HepG2 (cell line): ENCODE data around the gene PYY. TPM values are rescaled to one million over a fixed set of nuclear protein-coding genes. Genes with fewer than 3 reads are reported as not detected.

ENCODE experiments used
- ATAC-seq: fragments of 200-7000 bp; cut with Tn5 transposase; 3 replicates; pipeline ENCODE4 v1.9.1; 2020; ENCODE audit warnings: mild to moderate bottlenecking, moderate library complexity
- BruUV-seq: library from RNA; stranded (reverse); fragments of 400-500 nt; replicated peaks from 2 replicates; lab custom pipeline; 2021; lab: Mats Ljungman, UMichigan
- CTCF ChIA-PET: fragments of 300-600 bp; formaldehyde crosslinking; extraction: SDS; loops from one replicate; lab custom pipeline; 2021; ENCODE audit warnings: low total read pairs, inconsistent platforms, low intra/inter-chr PET ratio; lab: Yijun Ruan, JAX
- POLR2A ChIA-PET: fragments of 350-600 bp; sonication (Branson Sonifier 250); formaldehyde crosslinking; loops from one replicate; lab custom pipeline; 2020; ENCODE audit warnings: antibody characterized with exemption, inconsistent platforms; lab: Yijun Ruan, JAX
- DNase-seq: peaks from one replicate; pipeline ENCODE4 v3.0.0-alpha.2; 2015; ENCODE audit warnings: low spot score
- FAIRE-seq: peaks from 3 replicates; lab custom pipeline; 2011; peaks lifted over from hg19 to GRCh38; lab: Jason Lieb, UNC
- H2AFZ ChIP-seq: one replicate; pipeline ENCODE4 v1.6.1; 2011; ENCODE audit warnings: low read length, inconsistent platforms
- H3K27ac ChIP-seq: fragments of 300-600 bp; 3 replicates; pipeline ENCODE4 v1.8.0; 2011; ENCODE audit warnings: mixed run types, mild to moderate bottlenecking, mixed read lengths, low read length, inconsistent platforms; ENCODE audit not compliant: insufficient read depth; ENCODE audit errors: extremely low read length
- H3K27me3 ChIP-seq, 2 experiments: fragments of 200-600 bp in 1 of 2; 2 replicates in 1 of 2; 3 replicates in 1 of 2; pipeline versions ENCODE4 v1.6.0 to v1.8.0; 2011; ENCODE audit warnings: low read length in 2 of 2, mild to moderate bottlenecking in 2 of 2, moderate library complexity in 2 of 2, inconsistent platforms in 1 of 2; ENCODE audit not compliant: insufficient read depth in 2 of 2, control insufficient read depth in 1 of 2
- H3K36me3 ChIP-seq, 2 experiments: fragments of 200-600 bp in 1 of 2; replicated peaks in 1 of 2; 2 replicates in 1 of 2; 3 replicates in 1 of 2; pipeline versions ENCODE4 v1.5.1 to v1.8.0; 2011; ENCODE audit warnings: low read length in 2 of 2, inconsistent platforms in 1 of 2; ENCODE audit not compliant: insufficient read depth in 2 of 2, control insufficient read depth in 1 of 2
- H3K4me1 ChIP-seq: 2 replicates; pipeline ENCODE4 v1.5.1; 2012; ENCODE audit warnings: low read length, inconsistent platforms; ENCODE audit not compliant: insufficient read depth
- H3K4me2 ChIP-seq: 2 replicates; pipeline ENCODE4 v1.6.0; 2011; ENCODE audit warnings: low read depth, low read length, inconsistent platforms
- H3K4me3 ChIP-seq, 3 experiments: fragments of 200-600 bp in 1 of 3; sonication (generic), shearing (Covaris generic) in 1 of 3; replicated peaks in 1 of 3; 2 replicates each; pipeline ENCODE4 v1.5.1; 2011 to 2016; ENCODE audit warnings: low read length in 3 of 3, inconsistent platforms in 2 of 3, low read depth in 2 of 3, mild to moderate bottlenecking in 2 of 3, control low read depth in 1 of 3, mixed read lengths in 1 of 3; ENCODE audit not compliant: insufficient read depth in 1 of 3
- H3K79me2 ChIP-seq: one replicate; pipeline ENCODE4 v1.6.1; 2011; ENCODE audit warnings: low read length, inconsistent platforms; ENCODE audit not compliant: insufficient read depth
- H3K9ac ChIP-seq: 2 replicates; pipeline ENCODE4 v1.6.0; 2011; ENCODE audit warnings: mild to moderate bottlenecking, low read depth, low read length, inconsistent platforms; ENCODE audit not compliant: insufficient read depth
- H3K9me3 ChIP-seq: 2 replicates; pipeline ENCODE4 v1.5.1; 2012; ENCODE audit warnings: mild to moderate bottlenecking, low read length
- H4K20me1 ChIP-seq: 2 replicates; pipeline ENCODE4 v1.6.0; 2011; ENCODE audit warnings: inconsistent platforms, mild to moderate bottlenecking, low read length, moderate library complexity; ENCODE audit not compliant: insufficient read depth
- CEBPB ChIP-seq: IDR thresholded peaks from 2 replicates; pipeline ENCODE4 v1.6.1; 2011; ENCODE audit warnings: low read depth, low read length, improper control_type of control experiment, borderline replicate concordance
- CEBPG ChIP-seq: IDR thresholded peaks from 2 replicates; pipeline ENCODE4 v1.6.1; 2016
- MXI1 ChIP-seq: IDR thresholded peaks from 3 replicates; pipeline ENCODE4 v1.6.1; 2012; ENCODE audit warnings: low read depth, low read length, inconsistent platforms, borderline replicate concordance
- RAD51 ChIP-seq: fragments of 450-650 bp; IDR thresholded peaks from 2 replicates; pipeline ENCODE4 v1.6.1; 2016; ENCODE audit warnings: borderline replicate concordance
- RARA ChIP-seq: IDR thresholded peaks from 2 replicates; pipeline ENCODE4 v1.6.1; 2016; ENCODE audit warnings: missing genetic modification reagents, missing compliant biosample characterization
- ZNF292 ChIP-seq: sonication (generic); formaldehyde crosslinking; IDR thresholded peaks from 2 replicates; pipeline ENCODE4 v1.8.1; 2022; ENCODE audit warnings: mild to moderate bottlenecking, low read depth, missing genetic modification reagents, borderline replicate concordance
- WGBS: methylation state at CpG from one replicate; pipeline ENCODE4 v1.1.6; 2017; ENCODE audit warnings: low lambda C conversion rate; 5-methylcytosine and 5-hydroxymethylcytosine counted together
- in situ Hi-C: cut with HindIII; loops from 2 replicates; pipeline ENCODE4 v1.10.0; 2017; ENCODE audit warnings: low pct_unique_long_range_greater_than_20kb; ENCODE audit not compliant: extremely low pct_ligation_motif_present
- intact Hi-C: fragments of 100-400 bp; cut with micrococcal nuclease; formaldehyde crosslinking; loops from one replicate; pipeline ENCODE4 v1.10.0; 2022; ENCODE audit not compliant: unreplicated experiment
- polyA plus RNA-seq, 8 experiments: library from polyadenylated mRNA; depleted of rRNA in 3 of 8; stranded (reverse) in 7 of 8; unstranded in 1 of 8; fragments of >200 nt; fragmentation: Illumina TruSeq in 4 of 8; extraction: Trizol in 4 of 8; gene quantifications; 2 replicates each; pipeline versions ENCODE4 v1.2.1 to v1.2.3, GENCODE V29; 2011 to 2016; ENCODE audit warnings: low read depth in 4 of 8, missing spikeins in 1 of 8, mixed read lengths in 1 of 8; ENCODE audit not compliant: insufficient read depth in 1 of 8
- total RNA-seq, 5 experiments: library from RNA; depleted of rRNA; stranded (reverse); fragments of >200 nt; fragmentation: Illumina TruSeq; extraction: Trizol; gene quantifications; 2 replicates each; pipeline ENCODE4 v1.2.3, GENCODE V29; 2016; ENCODE audit warnings: low read depth in 1 of 5
- TF ChIP-seq, protein P1 (sequence below), 2 experiments: sonication (generic) in 1 of 2; formaldehyde crosslinking in 1 of 2; IDR thresholded peaks; 2 replicates each; pipeline versions ENCODE4 v1.5.1 to v1.6.1; 2011 to 2020; ENCODE audit warnings: borderline replicate concordance in 1 of 2, low read depth in 1 of 2, low read length in 1 of 2, mild to moderate bottlenecking in 1 of 2, missing genetic modification reagents in 1 of 2, moderate library complexity in 1 of 2

The PYY gene
- total and polyA plus RNA-seq, 2 of the 13 experiments (the other 11 are each of a cell fraction or from before 2014, with no cell fraction given), result 0.25 TPM; not detected in 1

DNA sequence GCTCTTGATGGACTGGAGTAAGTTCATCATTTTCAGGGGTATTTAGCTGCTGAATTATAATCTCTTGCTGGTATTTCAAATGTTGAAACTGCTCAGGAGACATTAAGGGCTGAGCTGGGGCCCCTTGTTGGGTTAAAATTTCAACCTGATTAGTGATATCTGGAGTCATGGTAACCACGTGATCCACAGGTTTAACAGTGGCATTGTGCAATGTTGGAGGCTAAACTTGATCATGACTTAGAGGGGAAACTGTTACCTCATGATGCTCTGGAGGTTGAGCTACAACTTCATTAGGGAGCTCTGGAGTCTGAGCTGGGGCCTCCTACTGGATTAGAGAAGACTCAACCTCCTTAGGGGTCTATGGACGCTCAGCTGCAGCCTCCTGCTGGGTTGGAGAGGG, 29.2 kb downstream of the PYY start:
- DNase-seq (no peak), FAIRE-seq (no peak), ATAC-seq (no peak)
- Histone ChIP-seq H3K4me2 (no peak overlapping the region), H3K4me1 (peaks cover 24% of the 10 kb centered on the region), H3K79me2 (no peaks in the 10 kb centered on the region), H3K4me3 (no peak overlapping the region), H3K27me3 (peaks cover 5 to 62% of the 10 kb centered on the region in 2 experiments), H2AFZ (no peak overlapping the region), H4K20me1 (no peaks in the 10 kb centered on the region), H3K9ac (no peak overlapping the region), H3K36me3 (no peaks in the 10 kb centered on the region), H3K9me3 (no peaks in the 10 kb centered on the region), H3K27ac (no peak overlapping the region)
- ChIA-PET POLR2A (interaction anchor here (1.7 kb wide), 1 partner anchor 89 kb away, joined by 3 read pairs; no protein-coding TSS in a partner anchor), CTCF (no interaction called here)
- TF ChIP-seq MXI1, result no peak
- no peak for TF ChIP-seq ZNF292 (CRISPR knock-in tag)
- TF ChIP-seq CEBPG (CRISPR knock-in tag), result peak; percentile 40
- TF ChIP-seq RAD51, result peak; percentile 22; the same call in 1 of the 2 replicates
- peak; percentile 78 for TF ChIP-seq CEBPB
- TF ChIP-seq RARA (CRISPR knock-in tag), result 0 out of 2 replicates have a peak, but pooled peaks have one; percentile 18
- TF ChIP-seq, protein P1, sequence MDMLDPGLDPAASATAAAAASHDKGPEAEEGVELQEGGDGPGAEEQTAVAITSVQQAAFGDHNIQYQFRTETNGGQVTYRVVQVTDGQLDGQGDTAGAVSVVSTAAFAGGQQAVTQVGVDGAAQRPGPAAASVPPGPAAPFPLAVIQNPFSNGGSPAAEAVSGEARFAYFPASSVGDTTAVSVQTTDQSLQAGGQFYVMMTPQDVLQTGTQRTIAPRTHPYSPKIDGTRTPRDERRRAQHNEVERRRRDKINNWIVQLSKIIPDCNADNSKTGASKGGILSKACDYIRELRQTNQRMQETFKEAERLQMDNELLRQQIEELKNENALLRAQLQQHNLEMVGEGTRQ (IDR thresholded peaks at IDR 0.05; ENCODE audit: low read depth, low read length), result peak; percentile 46; the same call in 1 of the 2 replicates
- TF ChIP-seq, protein P1 (CRISPR knock-in tag; IDR thresholded peaks at IDR 0.05; ENCODE audit: borderline replicate concordance), result no peak; the same call in 1 of the 2 replicates
- no TSS peak for BruUV-seq
- in situ Hi-C loops, result no loop called here
- intact Hi-C loops, result no loop called here
- WGBS, result 23% methylated on average over 2 of the region's 2 CpGs
